ENCODE measurements around the gene GNG12.

DNA sequence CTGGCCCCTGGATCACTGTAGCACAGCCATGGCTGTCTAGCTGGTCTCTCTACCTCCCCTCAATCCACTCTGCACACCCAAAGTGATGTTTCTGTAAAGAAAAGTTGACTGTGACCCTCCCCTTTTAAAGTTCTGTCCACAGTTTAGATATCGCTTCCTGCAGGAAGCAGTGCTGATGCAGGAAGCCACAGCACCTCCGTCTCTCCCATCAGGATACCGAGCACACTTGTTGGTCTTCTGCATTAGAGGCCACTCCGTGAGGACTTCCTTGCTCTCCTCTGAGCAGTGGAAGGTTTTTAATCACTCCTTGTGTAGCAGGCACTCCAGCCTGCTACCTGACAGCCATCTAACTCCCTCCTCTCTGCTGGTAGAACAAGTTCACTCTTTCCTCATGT is 78.7 kb downstream of the GNG12 start:
- TF ChIP-seq CTCF (conservative IDR thresholded peaks at IDR 0.05) (no peak), ZFX (IDR thresholded peaks at IDR 0.05) (no peak)

Measured in C4-2B (cell line).